ENCODE results near the gene HTT.

The HTT gene

DNA sequence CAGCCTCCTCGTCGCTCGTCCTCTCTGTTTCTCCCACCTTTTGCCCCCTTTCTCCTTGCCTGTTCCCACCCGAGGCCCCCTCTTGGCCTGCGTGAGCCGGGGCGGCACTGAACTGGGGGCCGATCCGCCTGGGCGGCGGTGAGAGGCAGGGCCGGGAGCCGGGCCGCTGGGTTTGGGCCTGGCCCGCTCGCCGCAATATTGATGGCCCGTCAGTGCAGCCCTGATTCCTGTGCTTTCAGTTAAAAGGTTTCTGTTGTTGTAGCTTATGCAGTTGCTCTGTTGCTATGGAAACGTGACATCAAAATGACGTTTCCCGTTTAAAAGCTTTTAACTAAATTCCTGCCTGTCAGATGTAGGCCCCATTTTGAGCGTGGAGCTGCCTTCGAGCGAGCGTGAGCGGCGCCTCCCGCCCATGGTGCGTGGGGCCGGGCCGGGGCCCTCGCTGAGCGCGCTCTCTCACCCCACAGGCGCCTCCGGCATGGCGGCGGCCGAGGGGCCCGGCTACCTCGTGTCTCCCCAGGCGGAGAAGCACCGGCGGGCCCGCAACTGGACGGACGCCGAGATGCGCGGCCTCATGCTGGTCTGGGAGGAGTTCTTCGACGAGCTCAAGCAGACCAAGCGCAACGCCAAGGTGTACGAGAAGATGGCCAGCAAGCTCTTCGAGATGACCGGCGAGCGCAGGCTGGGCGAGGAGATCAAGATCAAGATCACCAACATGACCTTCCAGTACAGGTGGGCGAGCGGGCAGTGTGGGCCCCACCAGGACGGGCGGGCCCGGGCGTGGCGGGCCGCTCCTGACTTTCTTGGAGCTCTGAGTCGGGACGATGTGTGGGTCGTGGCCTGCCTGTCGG is 174.6 kb downstream of the HTT start, which contains the start of gene MSANTD1:
TSS of gene MSANTD1 (plus strand) at position 349 of the 851 bp plus-strand sequence. CDS start at position 413, 64 bp downstream.
- no peak for DNase-seq (ENCODE audit: low read depth in 2 of 2)

DNA sequence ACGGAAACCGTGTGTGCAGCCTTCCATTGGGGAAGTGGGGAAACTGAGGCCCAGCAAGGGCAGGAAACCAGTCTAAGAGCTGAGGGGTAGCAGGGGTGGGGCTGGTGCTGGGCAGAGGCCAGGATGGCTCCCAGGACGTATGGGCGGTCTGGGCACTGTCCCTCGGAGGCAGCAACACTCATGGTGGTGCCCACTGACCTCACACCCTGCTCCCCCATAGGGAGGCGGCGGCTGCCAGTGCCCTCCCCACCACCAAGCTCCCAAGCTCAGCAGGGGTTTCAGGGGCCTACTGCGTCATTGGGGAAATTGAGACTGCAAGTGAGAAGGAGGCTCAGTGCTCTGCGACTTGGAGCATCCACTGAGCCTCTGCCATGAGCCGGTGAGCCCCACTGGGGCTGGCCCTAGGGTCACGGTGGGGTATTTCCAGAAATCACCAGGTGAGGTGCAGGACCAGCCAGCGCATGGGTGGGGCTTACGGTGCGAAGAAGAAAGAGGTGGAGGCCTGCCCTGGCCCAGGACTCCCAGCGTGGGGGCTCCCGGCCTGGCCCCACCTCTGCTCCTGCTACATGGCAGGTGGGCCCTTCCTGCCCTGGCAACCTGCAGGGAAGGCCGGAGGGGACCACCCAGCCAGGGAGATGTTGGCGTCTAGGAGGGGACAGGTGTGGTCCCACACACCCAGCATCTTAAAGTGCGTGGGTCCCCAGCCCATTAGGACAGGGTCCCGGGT is 175.4 kb downstream of the HTT start:
- no peak for DNase-seq (ENCODE audit: low read depth in 2 of 2)

DNA sequence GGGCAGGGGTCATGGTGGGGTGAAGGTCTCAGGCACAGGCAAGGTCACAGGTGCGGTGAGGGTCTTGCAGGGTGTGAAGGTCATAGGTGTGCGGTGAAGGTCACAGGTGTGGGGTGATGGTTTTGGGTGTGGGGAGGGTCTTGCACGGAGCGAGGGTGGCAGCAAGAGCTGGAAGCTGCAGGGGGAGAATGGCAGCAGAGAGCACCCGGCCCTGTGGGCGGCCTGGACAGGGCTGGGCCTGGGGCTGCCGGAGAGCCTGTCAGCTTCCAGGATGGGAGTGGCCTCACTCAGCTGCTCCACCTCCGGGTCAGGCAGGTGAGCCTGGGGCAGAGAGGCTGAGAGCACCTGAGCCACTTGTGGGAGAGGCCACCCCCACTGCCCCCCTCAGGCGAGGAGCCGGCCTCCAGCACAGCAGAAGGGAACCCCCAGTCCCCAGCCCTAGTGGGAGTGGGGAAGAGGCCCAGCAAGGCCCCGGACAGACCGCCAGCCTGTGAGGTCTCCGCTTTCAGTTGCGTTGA is 176.0 kb downstream of the HTT start:
- DNase-seq (ENCODE audit: low read depth in 2 of 2): no peak

- DNase-seq (ENCODE audit: low read depth in 2 of 2): peak in 1 of 2 donors; percentile 3
These were observed 176.6 kb downstream of the HTT start for GRCh38 chr4:3250956-3251690.

DNA sequence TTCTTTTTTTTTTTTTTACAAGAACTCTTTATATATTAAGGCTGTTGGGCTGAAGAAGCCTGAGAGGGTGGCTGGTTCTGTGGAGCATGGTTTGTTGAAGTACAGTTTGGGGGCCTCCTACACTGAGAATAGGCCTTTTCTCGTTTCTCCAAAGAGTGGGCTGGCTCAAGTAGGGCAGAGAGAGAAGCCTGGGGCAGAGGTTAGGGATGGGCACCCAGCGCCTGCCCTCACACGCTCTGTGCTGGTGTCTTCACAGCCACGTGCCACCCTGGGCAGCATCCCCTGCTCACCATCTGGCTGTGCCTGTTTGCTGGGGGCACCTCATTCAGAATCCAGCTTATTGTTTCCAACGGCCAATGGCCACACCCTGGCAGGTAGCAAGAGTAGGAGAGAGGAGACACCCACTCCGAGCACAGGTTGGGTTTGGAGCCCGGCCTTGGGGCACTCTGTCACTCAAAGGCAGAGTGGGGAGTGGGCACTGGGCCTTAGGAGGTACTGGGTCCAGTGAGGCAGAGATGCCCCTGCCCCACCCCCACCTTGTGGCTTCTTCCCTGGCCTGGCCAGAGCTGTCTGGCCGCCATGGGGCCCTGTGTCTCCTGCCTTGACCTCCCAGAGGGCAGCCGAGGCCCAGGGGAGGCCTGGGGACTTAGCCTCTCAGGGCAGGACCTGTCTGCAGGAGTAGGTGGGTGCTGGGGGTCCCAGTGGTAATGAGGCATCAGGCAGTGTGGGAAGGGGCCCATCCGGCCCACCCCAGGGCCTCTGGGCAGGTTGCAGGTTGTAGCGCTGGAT is 177.4 kb downstream of the HTT start:
- no peak for DNase-seq (ENCODE audit: low read depth in 2 of 2)

- no peak for DNase-seq (ENCODE audit: low read depth in 2 of 2)
These were observed 178.0 kb downstream of the HTT start for GRCh38 chr4:3252480-3252828.

- no peak for DNase-seq (ENCODE audit: low read depth in 2 of 2)
These were observed 178.6 kb downstream of the HTT start for GRCh38 chr4:3252831-3253641.

DNA sequence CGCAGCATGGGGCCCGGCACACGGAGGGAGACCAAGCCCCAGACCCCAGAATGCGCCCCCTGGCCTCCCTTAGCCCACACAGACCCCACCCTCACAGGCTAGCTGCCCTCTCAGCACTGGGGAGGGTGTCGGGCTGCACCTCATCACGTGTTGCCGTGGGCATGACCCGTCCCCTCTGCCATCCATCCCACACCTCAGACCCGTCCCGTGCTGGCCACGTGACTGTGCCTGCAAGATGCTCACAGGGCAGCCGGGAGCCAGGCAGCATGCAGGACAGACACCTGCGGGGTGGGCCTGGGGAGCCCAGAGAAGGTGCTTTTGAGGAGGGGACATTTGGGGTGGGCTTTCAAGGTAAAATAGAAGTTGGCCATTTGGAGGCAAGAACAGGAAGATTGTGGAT is 179.3 kb downstream of the HTT start:
- no peak for DNase-seq (ENCODE audit: low read depth in 2 of 2)

DNA sequence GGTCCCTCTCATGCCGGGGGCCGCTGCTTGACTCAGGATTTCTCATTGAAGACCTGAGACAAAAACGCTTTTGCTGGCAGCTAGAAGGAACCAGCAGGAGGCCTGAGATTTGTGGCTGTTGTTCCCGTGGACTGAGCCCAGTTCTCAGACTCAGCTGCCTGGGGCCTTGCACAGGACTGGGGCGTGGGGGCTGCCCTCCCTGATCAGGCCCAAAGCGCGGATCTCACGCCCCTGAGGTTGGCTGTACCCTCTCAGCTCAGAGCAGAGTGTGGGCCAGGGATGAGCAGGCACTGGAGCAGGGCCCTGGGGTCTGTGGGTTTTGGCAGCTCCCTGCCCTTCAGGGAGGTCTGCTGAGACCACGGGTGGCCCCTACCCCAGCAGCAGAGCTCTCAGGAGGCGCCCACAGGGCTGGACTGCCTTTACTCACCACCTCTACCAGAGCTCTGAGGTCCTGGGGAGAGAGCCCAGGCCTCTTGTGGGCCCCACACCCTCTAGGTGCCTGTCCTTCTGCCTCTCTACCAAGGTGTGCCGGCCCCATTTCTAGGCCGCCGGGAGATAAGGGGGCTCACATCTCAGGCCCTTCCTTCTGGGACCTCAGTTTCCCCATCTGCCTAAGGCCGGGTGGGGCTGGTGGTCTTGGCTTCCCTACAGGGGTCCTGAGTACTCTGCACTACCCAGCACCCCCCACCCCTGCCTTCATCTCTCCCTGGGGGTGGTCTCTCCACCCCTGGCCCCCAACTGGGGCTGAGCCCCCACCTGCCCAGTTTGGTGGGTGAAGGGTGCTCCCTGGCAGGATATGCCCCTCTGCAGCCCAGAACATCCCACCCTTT is 180.0 kb downstream of the HTT start:
- no peak for DNase-seq (ENCODE audit: low read depth in 2 of 2)

GRCh38 chr4:3255611-3256186 is 181.2 kb downstream of the HTT start:
- no peak for DNase-seq (ENCODE audit: low read depth in 2 of 2)

DNA sequence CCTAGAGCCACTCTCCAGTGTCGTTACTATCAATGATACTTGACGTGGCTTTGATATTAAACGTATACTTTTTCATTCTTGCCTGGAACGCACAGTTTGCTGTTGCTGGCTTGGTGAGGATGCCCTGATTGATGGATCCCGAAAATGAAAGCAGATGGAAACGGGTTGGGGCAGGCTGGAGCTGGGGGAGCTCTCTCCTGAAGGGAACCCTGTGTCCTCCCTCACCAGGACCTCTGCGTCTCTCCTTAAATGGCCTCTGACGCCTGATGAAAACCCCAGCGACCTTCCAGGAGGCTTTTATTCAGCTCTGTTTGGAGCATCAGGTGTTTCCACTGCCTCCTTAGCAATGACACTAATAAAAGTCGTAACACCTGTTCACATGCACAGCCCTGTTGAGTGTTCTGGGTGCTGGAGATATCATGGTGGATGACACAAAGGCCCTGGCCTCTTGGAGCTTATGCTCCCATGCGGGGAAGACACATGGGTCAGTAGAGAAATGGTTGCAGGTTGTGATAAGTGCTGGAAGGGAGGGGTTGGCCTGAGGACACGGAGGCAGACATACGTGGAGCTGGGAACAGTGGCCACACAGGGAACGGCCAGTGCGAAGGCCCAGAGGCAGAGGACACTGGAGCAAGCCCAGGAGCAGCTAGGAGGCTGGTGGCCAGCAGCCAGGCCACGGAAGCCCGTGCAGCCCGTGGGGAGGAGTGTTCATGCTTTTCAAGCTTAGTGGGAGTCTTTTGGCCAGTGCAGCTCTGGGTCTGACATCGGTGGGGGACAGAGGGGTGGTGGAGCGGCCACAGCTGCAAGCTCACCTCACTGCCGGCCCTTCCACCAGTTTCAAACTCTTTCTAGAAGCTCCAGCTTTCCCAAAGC is 182.0 kb downstream of the HTT start:
- no peak for DNase-seq (ENCODE audit: low read depth in 2 of 2)

GRCh38 chr4:3257103-3257555 is 182.6 kb downstream of the HTT start:
- no peak for DNase-seq (ENCODE audit: low read depth in 2 of 2)

DNA sequence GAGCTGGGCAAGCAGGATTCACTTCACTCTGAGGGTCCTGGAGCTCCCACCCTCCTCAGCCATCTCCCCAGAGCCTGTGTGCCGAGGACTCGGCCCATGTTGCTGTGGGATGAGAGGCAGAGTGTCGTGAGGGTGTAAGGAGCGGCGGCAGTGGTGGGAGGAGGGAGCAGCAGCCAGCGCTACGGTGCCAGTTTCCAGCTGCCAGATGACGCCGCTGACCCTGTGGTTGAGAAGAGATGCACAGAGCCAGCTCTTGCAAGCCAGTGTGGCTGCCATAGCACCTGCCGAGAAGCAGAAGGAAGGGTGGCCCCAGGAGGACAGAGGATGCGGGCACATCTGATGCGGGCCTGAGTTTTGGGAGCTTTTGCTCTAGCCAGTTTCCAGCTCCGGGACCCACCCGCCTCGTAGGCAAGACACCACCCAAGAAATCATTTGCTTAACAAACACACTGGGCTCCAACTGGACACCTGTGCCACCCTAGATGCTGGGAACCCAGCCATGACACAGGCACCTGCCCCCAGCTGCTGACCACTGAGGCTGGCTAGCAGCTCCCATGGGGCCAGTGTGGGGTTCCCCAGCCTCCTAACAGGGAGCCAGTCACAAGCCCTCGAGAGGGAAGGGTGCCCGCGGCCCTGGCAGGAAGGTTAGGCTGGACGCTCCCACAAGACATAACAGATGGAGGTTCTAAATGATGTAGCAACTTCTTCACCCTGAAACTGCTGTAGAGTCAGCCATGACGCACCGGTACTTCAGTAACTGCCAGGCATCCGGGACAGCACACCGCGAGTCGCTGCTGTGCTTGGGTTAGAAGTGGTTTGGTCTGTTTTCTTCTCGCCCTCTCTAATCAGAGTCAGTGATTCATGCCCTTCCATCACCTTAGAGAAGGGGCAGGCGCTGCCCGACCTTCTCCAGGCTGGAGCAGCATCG is 183.3 kb downstream of the HTT start:
- DNase-seq (ENCODE audit: low read depth in 2 of 2): peak in 1 of 2 donors; percentile 3

GRCh38 chr4:3261411-3262207 is 187.1 kb downstream of the HTT start:
- DNase-seq (ENCODE audit: low read depth in 2 of 2): no peak

GRCh38 chr4:3262208-3263052 is 187.9 kb downstream of the HTT start:
- DNase-seq (ENCODE audit: low read depth in 2 of 2): no peak

Data from stimulated activated CD8-positive, alpha-beta memory T cell treated with anti-CD3 and anti-CD28 coated beads, Interleukin-15, amount 100 ng/mL, for 48 hours (primary cell).